Neural progenitor cell (in vitro differentiated cells): ENCODE data around the gene TBPL2. TPM values are rescaled to one million over a fixed set of nuclear protein-coding genes. Genes with fewer than 3 reads are reported as not detected.

ENCODE experiments used
- DNase-seq: peaks from one replicate; pipeline ENCODE4 v3.0.0-alpha.2; 2016; ENCODE audit warnings: low spot score
- H2AFZ ChIP-seq: fragments of 200-600 bp; sonication (generic); replicated peaks from 2 replicates; pipeline ENCODE4 v1.6.1; 2016; ENCODE audit warnings: antibody characterized with exemption
- H3F3A ChIP-seq: fragments of 200-600 bp; sonication (generic); 2 replicates; pipeline ENCODE4 v1.6.1; 2016; ENCODE audit warnings: antibody characterized with exemption, low read depth
- H3K27ac ChIP-seq: fragments of 200-600 bp; sonication (generic); 2 replicates; pipeline ENCODE4 v1.5.1; 2016; ENCODE audit warnings: mild to moderate bottlenecking
- H3K27me3 ChIP-seq: fragments of 200-600 bp; sonication (generic); 2 replicates; pipeline ENCODE4 v1.6.1; 2016; ENCODE audit warnings: mild to moderate bottlenecking, moderate library complexity
- H3K36me3 ChIP-seq: fragments of 200-600 bp; sonication (generic); 2 replicates; pipeline ENCODE4 v1.5.1; 2016
- H3K4me1 ChIP-seq: fragments of 200-600 bp; sonication (generic); 2 replicates; pipeline ENCODE4 v1.6.1; 2016; ENCODE audit warnings: mixed run types
- H3K4me2 ChIP-seq: fragments of 200-600 bp; sonication (generic); 2 replicates; pipeline ENCODE4 v1.6.1; 2016
- H3K4me3 ChIP-seq: fragments of 200-600 bp; sonication (generic); 2 replicates; pipeline ENCODE4 v1.5.1; 2016
- H3K79me2 ChIP-seq: fragments of 200-600 bp; sonication (generic); 2 replicates; pipeline ENCODE4 v1.6.1; 2016; ENCODE audit warnings: low read depth
- H3K9ac ChIP-seq: fragments of 200-600 bp; sonication (generic); 2 replicates; pipeline ENCODE4 v1.6.1; 2016
- H3K9me3 ChIP-seq: fragments of 200-600 bp; sonication (generic); 2 replicates; pipeline ENCODE4 v1.5.1; 2016; ENCODE audit warnings: low read depth
- H4K20me1 ChIP-seq: fragments of 200-600 bp; sonication (generic); 2 replicates; pipeline ENCODE4 v1.6.1; 2016; ENCODE audit warnings: low read depth
- H3K27ac Mint-ChIP-seq: 3 replicates; pipeline ENCODE4 v1.8.0; 2021; ENCODE audit warnings: mixed read lengths
- H3K27me3 Mint-ChIP-seq: 2 replicates; pipeline ENCODE4 v1.8.0; 2022; ENCODE audit warnings: low read depth, mild to moderate bottlenecking, inconsistent platforms, moderate library complexity, mixed read lengths; ENCODE audit not compliant: insufficient read depth
- H3K36me3 Mint-ChIP-seq: 3 replicates; pipeline ENCODE4 v1.8.0; 2021; ENCODE audit warnings: mixed read lengths
- H3K4me1 Mint-ChIP-seq: 3 replicates; pipeline ENCODE4 v1.8.0; 2021; ENCODE audit warnings: mixed read lengths
- H3K4me3 Mint-ChIP-seq: 3 replicates; pipeline ENCODE4 v1.8.0; 2021; ENCODE audit warnings: mild to moderate bottlenecking, moderate library complexity, mixed read lengths
- H3K9me3 Mint-ChIP-seq: 3 replicates; pipeline ENCODE4 v1.8.0; 2020; ENCODE audit warnings: mixed read lengths
- EZH2 ChIP-seq: fragments of 200-600 bp; sonication (generic); IDR thresholded peaks from 2 replicates; pipeline ENCODE4 v1.6.1; 2017; ENCODE audit warnings: antibody characterized with exemption, mild to moderate bottlenecking, moderate library complexity
- EZH2phosphoT487 ChIP-seq: fragments of 200-600 bp; sonication (generic); IDR thresholded peaks from 2 replicates; pipeline ENCODE4 v1.6.1; 2017; ENCODE audit warnings: antibody characterized with exemption
- total RNA-seq: library from RNA; depleted of rRNA; stranded (reverse); fragments of >200 nt; gene quantifications from 2 replicates; pipeline ENCODE4 v1.2.3, GENCODE V29; 2015; ENCODE audit warnings: low replicate concordance
- TF ChIP-seq, protein P1 (sequence below): fragments of 200-600 bp; sonication (generic); IDR thresholded peaks from 2 replicates; pipeline ENCODE4 v1.5.1; 2017; ENCODE audit warnings: antibody characterized with exemption, mild to moderate bottlenecking

TBPL2 gene
- total RNA-seq, 1 donor from 2014 or later, result not detected

DNA sequence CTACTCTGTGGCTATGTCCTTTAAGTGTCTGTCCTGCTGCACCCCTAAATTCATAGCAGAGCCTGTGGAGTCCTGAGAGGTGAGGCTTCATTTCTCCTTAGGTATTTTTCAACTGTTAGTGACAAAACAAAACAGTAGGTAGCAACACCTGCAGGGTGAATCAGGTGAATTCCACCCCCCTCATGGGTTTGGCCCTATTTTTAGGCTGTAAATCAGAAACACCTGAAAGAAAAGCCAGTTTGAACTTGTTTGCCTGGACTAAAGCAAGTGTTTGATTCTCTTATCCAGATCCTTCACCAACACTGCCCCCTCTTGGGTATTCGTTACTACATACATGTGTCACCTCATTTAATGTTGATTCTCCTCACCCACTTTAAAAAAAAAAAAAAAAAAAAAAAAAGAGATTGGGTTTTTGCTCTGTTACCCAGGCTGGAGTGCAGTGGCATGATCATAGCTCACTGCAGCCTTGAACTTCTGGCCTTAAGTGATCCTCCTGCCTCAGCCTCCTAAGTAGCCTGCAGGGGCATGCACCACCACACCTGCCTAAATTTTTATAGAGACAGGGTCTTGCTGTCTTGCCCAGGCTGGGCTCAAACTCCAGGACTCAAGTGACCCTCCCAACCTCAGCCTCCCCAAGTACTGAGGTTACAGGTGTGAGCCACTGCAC is 10.3 kb downstream of the TBPL2 start:
- no peaks in the 10 kb centered on the region for H4K20me1 ChIP-seq
- H3K79me2 ChIP-seq, result no peaks in the 10 kb centered on the region
- no peak overlapping the region for H3K4me3 ChIP-seq
- H3K27me3 Mint-ChIP-seq, result no peaks in the 10 kb centered on the region
- DNase-seq, result peak; percentile 67
- no peaks in the 10 kb centered on the region for H3K36me3 Mint-ChIP-seq
- H3K4me3 Mint-ChIP-seq, result no peak overlapping the region
- H3K4me1 ChIP-seq, result no peaks in the 10 kb centered on the region
- H3K27ac Mint-ChIP-seq, result no peak overlapping the region
- H3K4me2 ChIP-seq, result no peak overlapping the region
- no peaks in the 10 kb centered on the region for H3K36me3 ChIP-seq
- no peak overlapping the region for H3K27ac ChIP-seq
- H3K9ac ChIP-seq, result no peak overlapping the region
- TF ChIP-seq, protein P1, sequence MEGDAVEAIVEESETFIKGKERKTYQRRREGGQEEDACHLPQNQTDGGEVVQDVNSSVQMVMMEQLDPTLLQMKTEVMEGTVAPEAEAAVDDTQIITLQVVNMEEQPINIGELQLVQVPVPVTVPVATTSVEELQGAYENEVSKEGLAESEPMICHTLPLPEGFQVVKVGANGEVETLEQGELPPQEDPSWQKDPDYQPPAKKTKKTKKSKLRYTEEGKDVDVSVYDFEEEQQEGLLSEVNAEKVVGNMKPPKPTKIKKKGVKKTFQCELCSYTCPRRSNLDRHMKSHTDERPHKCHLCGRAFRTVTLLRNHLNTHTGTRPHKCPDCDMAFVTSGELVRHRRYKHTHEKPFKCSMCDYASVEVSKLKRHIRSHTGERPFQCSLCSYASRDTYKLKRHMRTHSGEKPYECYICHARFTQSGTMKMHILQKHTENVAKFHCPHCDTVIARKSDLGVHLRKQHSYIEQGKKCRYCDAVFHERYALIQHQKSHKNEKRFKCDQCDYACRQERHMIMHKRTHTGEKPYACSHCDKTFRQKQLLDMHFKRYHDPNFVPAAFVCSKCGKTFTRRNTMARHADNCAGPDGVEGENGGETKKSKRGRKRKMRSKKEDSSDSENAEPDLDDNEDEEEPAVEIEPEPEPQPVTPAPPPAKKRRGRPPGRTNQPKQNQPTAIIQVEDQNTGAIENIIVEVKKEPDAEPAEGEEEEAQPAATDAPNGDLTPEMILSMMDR, result peak; percentile 45
- no peak for TF ChIP-seq EZH2
- no peaks in the 10 kb centered on the region for H3K4me1 Mint-ChIP-seq
- H3K9me3 ChIP-seq, result no peaks in the 10 kb centered on the region
- no peaks in the 10 kb centered on the region for H3F3A ChIP-seq
- H3K27me3 ChIP-seq, result no peaks in the 10 kb centered on the region
- H2AFZ ChIP-seq, result peak overlapping the region; percentile 40
- H3K9me3 Mint-ChIP-seq, result no peaks in the 10 kb centered on the region

DNA sequence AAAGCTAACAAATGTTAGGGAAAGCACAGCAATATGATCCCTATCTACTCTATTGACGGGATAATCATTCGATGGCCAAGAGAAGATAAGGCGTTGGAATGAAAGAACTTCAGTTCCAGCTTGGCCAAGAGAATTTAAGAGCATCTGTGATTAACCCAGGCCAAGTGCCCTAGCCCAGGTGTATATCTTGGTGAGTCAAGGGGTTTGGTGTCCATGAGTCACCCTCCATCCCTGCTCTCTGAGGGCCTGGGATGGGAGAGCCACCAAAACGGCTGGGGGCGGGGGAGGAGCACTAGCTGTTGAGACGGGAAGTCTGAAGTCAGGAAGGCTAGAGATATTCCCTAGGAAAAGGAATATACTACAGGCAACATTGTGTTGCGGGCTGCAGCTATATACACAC is 13.0 kb downstream of the TBPL2 start:
- Histone ChIP-seq H3K4me1 (no peaks in the 10 kb centered on the region), H3K4me2 (no peak overlapping the region), H4K20me1 (no peaks in the 10 kb centered on the region), H3K9me3 (no peaks in the 10 kb centered on the region), H3K4me3 (no peak overlapping the region), H2AFZ (no peak overlapping the region), H3K36me3 (no peaks in the 10 kb centered on the region), H3F3A (no peaks in the 10 kb centered on the region), H3K79me2 (no peaks in the 10 kb centered on the region), H3K27ac (no peak overlapping the region), H3K27me3 (no peaks in the 10 kb centered on the region), H3K9ac (no peak overlapping the region)
- H3K27ac Mint-ChIP-seq, result no peak overlapping the region
- H3K27me3 Mint-ChIP-seq, result no peaks in the 10 kb centered on the region
- no peaks in the 10 kb centered on the region for H3K36me3 Mint-ChIP-seq
- H3K4me1 Mint-ChIP-seq, result no peaks in the 10 kb centered on the region
- TF ChIP-seq, protein P1, result no peak
- TF ChIP-seq EZH2 (no peak), EZH2phosphoT487 (no peak)
- no peak for DNase-seq
- H3K9me3 Mint-ChIP-seq, result no peaks in the 10 kb centered on the region
- H3K4me3 Mint-ChIP-seq, result no peak overlapping the region

DNA sequence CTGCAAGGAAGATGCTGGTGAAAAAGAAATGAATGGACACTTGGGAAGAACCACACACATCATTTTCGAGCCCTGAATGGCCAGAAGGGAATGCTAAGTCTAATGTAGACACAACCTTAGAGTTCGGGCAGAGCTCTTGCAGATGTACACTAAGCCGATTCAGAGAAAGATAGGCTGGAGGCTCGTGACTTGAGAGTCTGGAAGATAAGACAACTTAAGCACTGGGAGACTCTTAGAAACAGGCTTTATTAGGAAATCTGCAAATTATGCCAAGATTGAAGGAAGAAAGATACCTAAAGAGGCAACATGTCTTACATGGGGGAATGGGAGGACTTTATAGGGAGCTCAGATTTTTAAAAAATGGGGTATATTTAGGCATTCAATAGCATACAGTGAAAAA is 13.5 kb downstream of the TBPL2 start:
- no peaks in the 10 kb centered on the region for H4K20me1 ChIP-seq
- no peaks in the 10 kb centered on the region for H3K27me3 Mint-ChIP-seq
- no peaks in the 10 kb centered on the region for H3K4me1 ChIP-seq
- no peak overlapping the region for H3K9ac ChIP-seq
- no peaks in the 10 kb centered on the region for H3K36me3 Mint-ChIP-seq
- no peaks in the 10 kb centered on the region for H3K9me3 ChIP-seq
- H3K4me1 Mint-ChIP-seq, result no peaks in the 10 kb centered on the region
- no peaks in the 10 kb centered on the region for H3F3A ChIP-seq
- no peaks in the 10 kb centered on the region for H3K36me3 ChIP-seq
- no peak overlapping the region for H3K27ac Mint-ChIP-seq
- H2AFZ ChIP-seq, result no peak overlapping the region
- no peaks in the 10 kb centered on the region for H3K27me3 ChIP-seq
- H3K79me2 ChIP-seq, result no peaks in the 10 kb centered on the region
- no peak overlapping the region for H3K4me2 ChIP-seq
- TF ChIP-seq EZH2 (no peak), EZH2phosphoT487 (no peak)
- TF ChIP-seq, protein P1, result no peak
- no peak overlapping the region for H3K4me3 Mint-ChIP-seq
- no peak for DNase-seq
- H3K9me3 Mint-ChIP-seq, result no peaks in the 10 kb centered on the region
- no peak overlapping the region for H3K27ac ChIP-seq
- no peak overlapping the region for H3K4me3 ChIP-seq
